Measurements from ENCODE around the gene ESYT1. TPM values are rescaled to one million over a fixed set of nuclear protein-coding genes. Genes with fewer than 3 reads are reported as not detected.

Gene ESYT1
- total and polyA plus RNA-seq, 9 of the 15 experiments (the other 6 are each of a cell fraction or from before 2014, with no cell fraction given) = 132 to 420 (median 164) TPM

- TF ChIP-seq ZNF407 (IDR thresholded peaks at IDR 0.05; ENCODE audit: low read depth) = peak; percentile 70
- TF ChIP-seq ZNF699 (CRISPR knock-in tag; IDR thresholded peaks at IDR 0.05; ENCODE audit: insufficient replicate concordance) = no peak
- no peak for TF ChIP-seq RBM25 (IDR thresholded peaks at IDR 0.05; ENCODE audit: low read depth, low read length, severe bottlenecking)
- TF ChIP-seq CTCFL (IDR thresholded peaks at IDR 0.05; ENCODE audit: borderline replicate concordance, insufficient read depth, low read depth, low read length, poor library complexity, severe bottlenecking) = no peak
- peak; percentile 76; the same call in 1 of the 2 replicates for TF ChIP-seq RNF2 (IDR thresholded peaks at IDR 0.05)
- no peak for TF ChIP-seq ZNF76 (CRISPR knock-in tag; IDR thresholded peaks at IDR 0.05; ENCODE audit: borderline replicate concordance)
- TF ChIP-seq GATAD2B (IDR thresholded peaks at IDR 0.05; ENCODE audit: borderline replicate concordance) = peak; percentile 86; the same call in 1 of the 2 replicates
- no peak for TF ChIP-seq RREB1 (CRISPR knock-in tag; IDR thresholded peaks at IDR 0.05)
- TF ChIP-seq IFI16 (CRISPR knock-in tag; IDR thresholded peaks at IDR 0.05) = no peak
- peak; percentile 100 for TF ChIP-seq SUPT5H (IDR thresholded peaks at IDR 0.05)
- TF ChIP-seq ZKSCAN8 (CRISPR knock-in tag; IDR thresholded peaks at IDR 0.05) = no peak
Measured at GRCh38 chr12:56116267-56117081, 11.6 kb upstream of the ESYT1 start, which contains the start of gene RPL41 (continued).

All from K562 (cell line).